Inferior parietal cortex (tissue), 1 donor: ENCODE results near the gene SUN1.
A peak's percentile ranks its signal among the peaks of the same experiment; 100 is the strongest.
"Not testable (repeated sequence)": the region's sequence is repeated elsewhere in the genome, so short reads cannot be mapped to it uniquely, and the experiment has no call there.

Experiments
- DNase-seq: peaks from one replicate; pipeline ENCODE4 v3.0.0-alpha.2; 2016; ENCODE audit errors: extremely low spot score

The SUN1 gene

DNA sequence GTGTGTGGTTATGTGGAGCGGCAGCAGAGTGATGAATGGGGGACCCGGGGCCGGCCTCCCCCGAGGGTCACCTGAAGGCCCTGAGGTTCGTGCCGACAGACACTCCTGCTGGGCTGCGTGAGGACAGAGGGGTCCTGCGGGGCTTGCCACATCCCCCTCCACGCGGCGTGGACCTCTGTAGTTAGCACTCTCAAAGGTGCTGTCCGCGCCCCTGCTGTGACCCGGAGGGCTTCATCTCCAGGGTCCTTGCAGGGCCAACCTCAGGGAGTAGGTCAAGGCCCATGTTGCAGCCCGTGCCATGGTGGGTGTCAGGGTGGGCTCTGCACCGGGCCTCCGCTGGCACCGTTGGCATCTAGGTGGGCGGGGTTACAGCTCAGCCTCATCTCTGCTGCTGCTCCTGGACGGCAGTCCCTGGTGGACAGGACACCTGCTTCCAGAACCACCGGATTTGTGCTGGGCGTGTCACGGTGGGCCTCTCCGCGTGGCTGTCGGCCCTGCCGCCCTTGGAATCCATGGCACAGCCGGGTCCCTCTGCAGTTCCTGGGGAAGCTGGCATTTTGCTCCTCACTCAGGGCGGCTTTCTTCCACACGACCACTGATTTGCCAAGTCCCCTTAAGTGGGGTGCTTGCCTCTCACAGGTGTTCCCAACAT, 24.3 kb downstream of the SUN1 start:
- DNase-seq, result no peak

DNA sequence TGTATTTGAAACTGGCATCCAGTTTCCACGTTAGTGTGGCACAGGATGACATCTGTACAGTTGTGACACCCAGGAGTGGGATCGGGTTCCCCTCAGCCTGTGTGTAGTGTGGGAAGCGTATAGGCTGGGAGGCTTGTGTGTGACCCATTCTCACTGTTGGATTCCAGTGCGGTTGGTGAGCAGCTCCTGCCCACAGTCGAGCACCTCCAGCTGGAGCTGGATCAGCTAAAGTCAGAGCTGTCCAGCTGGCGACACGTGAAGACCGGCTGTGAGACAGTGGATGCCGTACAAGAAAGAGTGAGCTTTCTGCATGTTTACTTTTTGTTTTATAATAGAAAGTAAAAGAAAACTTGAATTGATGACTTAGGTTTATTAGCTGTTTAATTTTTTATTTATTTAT, 25.4 kb downstream of the SUN1 start:
- no peak for DNase-seq

- no peak for DNase-seq
Measured at GRCh38 chr7:859359-860030, 27.2 kb downstream of the SUN1 start.

DNA sequence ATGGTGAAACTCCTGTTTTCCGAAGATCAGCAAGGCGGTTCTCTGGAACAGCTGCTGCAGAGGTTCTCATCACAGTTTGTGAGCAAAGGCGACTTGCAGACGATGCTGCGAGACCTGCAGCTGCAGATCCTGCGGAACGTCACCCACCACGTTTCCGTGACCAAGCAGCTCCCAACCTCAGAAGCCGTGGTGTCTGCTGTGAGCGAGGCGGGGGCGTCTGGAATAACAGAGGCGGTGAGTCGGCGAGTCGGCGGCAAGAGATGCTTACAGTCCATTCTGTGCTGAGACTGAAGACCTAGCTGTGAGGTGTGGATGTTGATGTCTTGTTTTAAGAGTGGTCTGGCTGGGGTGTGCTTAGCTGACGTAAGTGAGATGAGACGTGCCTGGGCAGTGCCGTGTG, 27.9 kb downstream of the SUN1 start:
- no peak for DNase-seq

DNA sequence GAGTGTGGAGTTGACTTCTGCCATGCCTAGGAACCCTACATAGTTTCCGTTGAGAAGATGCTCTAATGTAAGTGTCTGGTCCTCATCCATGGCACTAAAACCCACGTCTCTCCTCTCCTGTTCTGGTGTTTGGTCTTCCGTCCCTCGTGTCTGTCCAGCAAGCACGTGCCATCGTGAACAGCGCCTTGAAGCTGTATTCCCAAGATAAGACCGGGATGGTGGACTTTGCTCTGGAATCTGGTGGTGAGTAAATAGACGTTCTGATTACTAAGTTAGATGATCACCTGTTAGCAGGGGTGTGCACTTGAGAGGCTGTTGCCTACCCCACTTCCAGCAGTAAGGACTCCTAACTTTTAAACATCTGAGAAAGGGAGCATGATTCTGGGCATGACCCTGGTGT, 28.9 kb downstream of the SUN1 start:
- DNase-seq, result no peak

DNA sequence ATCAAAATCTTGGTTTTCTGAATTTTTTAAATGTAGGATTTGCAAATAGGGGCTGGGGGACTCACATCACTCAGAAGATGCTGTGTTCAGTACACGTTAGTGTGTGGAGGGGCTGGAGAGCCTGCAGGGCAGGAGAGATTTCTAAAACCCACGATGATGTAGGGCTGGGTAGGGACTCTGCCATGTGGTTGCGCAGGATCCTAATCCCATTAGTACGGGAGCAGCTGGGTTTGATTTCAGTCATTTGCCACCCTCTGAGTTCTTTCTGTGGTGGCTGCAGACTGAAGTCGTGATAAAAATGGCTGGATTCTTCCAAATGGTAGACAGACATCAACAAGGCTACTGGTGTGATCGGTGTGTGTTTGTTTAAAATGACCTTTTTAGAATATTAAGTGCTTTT, 29.9 kb downstream of the SUN1 start:
- DNase-seq, result no peak

GRCh38 chr7:863106-863505, 30.8 kb downstream of the SUN1 start:
- DNase-seq, result no peak

GRCh38 chr7:865921-866320, 33.6 kb downstream of the SUN1 start:
- DNase-seq, result no peak

DNA sequence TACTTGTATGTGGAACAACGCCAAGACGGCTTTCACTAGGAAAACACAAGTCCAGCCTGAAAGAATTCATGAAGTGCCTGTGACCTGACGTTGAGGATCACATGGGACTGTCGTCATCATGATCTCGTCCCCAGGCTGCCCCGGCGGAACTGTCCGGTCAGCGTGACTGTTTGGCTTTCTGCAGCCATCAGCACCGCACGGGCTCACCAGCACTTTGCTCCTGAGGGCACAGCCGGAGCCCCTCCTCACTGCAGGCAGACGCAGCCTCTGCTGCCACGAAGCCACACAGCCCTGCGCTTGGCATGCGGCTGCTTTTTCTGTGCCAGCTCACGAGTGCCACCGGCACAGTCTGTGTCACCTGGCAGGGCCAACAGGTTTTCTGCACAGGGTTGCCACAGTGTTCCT, 34.7 kb downstream of the SUN1 start:
- no peak for DNase-seq

GRCh38 chr7:867406-868188, 35.3 kb downstream of the SUN1 start:
- no peak for DNase-seq

- no peak for DNase-seq
Measured at GRCh38 chr7:868189-868486, 35.9 kb downstream of the SUN1 start.

DNA sequence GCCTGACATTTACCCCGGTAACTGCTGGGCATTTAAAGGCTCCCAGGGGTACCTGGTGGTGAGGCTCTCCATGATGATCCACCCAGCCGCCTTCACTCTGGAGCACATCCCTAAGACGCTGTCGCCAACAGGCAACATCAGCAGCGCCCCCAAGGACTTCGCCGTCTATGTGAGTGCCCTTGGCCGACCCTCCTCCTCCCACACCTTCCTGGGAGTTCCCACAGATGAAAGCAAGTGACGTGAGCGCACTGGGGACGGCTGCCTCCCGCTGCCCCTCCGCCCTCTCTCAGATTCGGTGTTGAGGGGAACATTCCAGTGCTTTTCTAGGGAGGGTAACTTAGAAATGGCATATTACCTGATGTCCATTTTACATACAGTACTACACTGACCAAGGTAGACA, 37.1 kb downstream of the SUN1 start:
- no peak for DNase-seq

DNA sequence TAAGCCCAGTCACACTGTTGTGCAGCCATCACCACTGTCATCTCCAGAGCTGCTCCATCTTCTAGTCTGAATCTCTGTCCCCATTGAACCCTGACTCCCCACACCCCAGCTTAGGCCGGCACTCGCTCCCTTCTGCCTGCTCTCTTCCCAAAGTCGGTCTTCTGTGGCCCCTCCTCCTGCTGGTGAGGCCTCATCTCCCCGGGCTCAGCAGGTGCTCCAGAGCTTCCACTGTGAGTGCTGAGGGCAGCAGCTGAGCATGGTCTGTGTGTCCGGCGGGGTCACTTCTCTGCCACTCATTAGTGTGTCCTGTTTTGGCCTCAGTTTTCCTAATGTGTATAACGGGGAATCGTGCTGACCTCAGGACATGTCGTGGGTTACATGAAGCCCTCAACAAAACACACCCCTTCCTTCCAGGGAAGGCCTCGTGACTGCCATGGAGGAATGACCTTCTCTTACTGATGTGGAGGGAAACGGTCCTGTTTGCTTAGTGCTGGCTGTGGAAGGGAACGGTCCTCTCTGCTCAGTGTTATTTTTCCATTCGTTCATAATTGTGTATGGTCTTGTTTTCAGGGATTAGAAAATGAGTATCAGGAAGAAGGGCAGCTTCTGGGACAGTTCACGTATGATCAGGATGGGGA, 39.7 kb downstream of the SUN1 start:
- DNase-seq, result no peak

DNA sequence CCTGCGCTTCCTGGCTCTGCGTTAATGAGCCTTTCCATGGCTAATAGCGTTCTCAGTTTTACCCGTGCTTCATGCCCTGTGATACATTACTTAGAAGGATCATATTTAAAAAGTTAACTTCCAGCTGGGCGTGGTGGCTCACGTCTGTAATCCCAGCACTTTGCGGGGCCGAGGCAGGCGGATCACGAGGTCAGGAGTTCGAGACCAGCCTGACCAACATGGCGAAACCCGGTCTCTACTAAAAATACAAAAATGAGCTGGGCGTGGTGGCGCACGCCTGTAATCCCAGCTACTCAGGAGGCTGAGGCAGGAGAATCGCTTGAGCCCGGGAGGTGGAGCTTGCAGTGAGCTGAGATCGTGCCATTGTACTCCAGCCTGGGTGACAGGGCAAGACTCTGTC, 40.4 kb downstream of the SUN1 start:
- not testable (repeated sequence) for DNase-seq

DNA sequence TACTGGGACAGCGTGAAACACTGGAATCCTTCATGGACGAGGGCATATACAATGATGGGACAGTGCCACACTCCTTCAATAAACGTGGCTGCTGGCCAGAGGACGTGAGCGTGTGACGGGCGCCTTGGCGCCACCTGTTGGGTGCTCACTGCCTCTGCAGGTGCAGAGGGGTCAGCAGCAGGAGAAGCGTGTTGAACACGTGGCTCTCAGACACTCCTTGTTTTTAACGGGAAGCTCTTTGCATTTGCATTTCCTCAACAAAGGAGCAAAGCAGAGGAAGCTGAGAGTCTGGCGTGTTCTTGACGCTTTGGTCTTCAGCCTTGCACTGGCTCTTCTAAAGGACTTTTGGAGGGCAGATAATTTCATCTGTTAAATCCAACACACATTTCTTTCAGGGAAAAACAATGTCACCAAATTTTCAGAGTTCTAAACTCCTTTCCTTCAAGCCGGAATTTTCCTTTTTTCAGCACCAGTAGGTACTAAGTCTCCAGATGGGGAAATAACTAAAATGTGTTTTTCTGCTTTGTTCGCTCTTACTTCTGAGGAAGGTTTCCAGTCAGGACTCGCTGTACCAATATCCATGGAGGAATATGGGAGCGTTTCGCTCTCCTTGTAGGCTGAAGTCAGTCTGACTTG, 41.2 kb downstream of the SUN1 start:
- DNase-seq, result peak; percentile 88

DNA sequence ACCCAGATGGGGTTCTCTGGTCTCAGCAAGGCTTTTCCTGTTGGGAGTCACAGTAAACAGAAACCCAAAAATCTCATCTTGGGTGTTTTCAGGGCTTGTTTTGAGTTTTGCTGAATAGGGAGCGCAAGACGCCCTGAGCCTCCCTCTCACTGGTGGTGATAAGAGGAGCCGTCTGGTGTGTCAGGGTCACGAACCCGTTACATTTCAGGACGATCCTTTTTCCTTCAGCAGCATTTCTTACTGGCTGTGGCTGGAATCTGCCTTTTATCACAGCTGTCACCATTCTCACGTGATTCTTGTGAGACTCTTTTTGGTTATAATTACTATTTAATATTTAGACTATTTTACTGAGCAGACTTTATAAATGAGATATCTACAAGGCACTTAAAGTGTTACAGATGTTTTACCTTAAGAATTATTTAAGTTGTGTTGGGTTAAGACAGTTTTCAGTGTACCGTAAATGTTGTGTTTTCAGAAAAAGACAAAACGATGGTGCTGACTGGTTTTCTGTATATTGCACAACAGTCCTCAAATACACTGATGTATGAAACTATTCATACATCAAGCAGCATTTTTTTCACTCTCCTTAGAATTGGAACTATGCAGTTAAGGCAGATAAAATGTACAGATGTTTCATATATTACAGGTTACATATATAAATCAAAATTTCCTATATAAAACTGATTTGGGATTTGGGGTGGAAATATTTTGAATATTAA, 41.9 kb downstream of the SUN1 start:
- no peak for DNase-seq

GRCh38 chr7:875051-875450, 42.8 kb downstream of the SUN1 start:
- DNase-seq, result no peak

DNA sequence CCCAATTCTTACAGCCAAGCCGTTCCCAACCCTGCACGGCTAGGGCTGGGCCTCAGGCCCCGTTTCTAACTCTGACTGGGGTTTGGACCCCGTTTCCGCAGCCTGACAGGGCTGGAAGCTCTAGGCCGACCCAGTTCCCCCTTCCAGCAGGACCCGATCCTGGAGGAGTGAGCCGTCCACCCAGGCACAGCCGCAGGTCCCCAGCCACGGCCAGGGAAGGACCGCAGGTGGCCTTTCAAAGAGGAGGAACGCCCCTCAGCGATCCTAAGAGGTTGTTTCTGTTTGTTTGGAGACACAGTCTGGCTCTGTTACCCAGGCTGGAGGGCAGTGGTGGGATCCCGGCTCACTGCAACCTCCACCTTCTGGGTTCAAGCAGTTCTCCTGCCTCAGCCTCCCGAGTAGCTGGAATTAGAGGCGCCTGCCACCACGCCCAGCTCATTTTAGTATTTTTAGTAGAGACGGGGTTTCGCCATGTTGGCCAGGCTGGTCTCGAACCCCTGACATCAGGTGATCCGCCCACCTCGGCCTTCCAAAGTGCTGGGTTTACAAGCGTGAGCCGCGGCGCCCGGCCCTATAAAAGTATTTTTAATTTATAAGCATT, 43.3 kb downstream of the SUN1 start:
- no peak for DNase-seq

GRCh38 chr7:876077-876971, 44.0 kb downstream of the SUN1 start, which contains the start of gene GET4:
Gene GET4 (plus strand): TSS chr7:876554. CDS start chr7:876646, 92 bp downstream.
- peak; percentile 92 for DNase-seq

DNA sequence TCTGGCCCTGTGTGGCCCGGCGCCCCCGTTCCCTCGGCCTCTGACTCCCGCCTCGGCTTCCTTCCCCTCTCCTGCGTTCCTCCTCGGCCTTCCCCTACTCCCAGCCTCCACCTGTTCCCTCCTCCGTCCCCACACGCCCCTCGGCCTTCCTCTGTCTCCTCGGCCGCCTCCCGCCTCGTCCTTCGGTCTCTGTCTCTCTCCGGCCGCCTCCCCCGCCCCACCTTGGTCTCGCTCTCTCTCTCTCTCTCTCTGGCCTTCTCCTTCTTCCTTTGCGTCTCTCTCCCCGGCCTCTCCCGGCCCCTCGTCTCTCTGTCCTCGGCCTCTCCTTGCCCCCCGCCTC, 44.7 kb downstream of the SUN1 start:
- no peak for DNase-seq
